ENCODE data around the gene ASXL2.

The ASXL2 gene

GRCh38 chr2:25804338-25804737 lies 73.9 kb downstream of the ASXL2 start:
- no peak for DNase-seq (ENCODE audit: low read depth in 2 of 2)

DNA sequence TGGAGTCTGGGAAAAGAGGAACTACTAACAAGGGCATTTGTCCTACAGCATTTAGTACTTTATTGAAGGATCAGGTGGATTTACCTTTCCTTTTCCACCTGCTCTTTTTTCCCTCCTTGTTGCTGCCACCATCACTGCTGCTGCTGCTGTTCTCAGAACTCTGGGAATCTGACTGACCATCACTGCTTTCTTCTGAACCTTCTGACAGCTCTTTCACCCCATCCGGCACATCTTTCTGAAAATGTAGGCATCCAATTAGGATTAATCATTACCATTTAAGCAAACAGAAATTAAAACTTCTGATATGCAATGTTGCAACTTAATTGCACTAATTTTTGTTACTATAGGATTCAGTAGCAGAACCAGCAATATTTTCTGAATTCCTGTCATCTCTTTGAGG lies 79.0 kb downstream of the ASXL2 start:
- DNase-seq (ENCODE audit: low read depth in 2 of 2): no peak

- no peak for DNase-seq (ENCODE audit: low read depth in 2 of 2)
Measured at GRCh38 chr2:25797620-25798488, 80.4 kb downstream of the ASXL2 start.

DNA sequence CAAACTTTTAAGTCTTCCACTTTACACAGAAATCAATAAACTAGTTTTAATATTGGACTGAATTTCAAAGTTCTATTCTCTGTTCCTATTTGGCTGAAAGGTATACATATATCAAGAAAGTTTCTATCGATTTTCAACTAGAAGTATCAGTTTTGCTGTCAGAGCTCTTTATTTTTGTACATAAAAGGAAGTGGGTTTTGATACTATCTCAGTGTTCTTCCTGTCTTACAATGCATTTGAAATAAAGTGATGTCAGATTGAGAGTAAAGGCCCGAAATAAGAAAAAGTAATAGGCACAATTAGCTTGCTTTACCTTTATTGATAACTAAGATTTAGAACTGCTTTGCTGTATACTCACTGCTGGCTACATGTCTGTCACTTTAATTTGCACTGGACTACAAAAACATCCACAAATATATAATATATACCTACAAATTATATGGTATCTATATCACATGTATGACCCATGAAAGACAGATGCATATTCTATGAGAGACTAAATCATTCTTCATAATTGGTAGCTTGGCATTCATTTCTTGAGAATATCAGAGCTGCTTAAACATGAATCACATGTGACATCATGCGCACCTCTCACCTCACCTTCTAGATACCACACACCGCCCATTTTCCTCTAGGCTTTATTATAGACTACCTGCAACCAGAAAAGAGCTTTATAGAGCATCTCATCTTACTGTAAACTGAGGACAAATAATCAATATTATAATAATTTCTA lies 83.6 kb downstream of the ASXL2 start:
- DNase-seq (ENCODE audit: low read depth in 2 of 2): no peak

DNA sequence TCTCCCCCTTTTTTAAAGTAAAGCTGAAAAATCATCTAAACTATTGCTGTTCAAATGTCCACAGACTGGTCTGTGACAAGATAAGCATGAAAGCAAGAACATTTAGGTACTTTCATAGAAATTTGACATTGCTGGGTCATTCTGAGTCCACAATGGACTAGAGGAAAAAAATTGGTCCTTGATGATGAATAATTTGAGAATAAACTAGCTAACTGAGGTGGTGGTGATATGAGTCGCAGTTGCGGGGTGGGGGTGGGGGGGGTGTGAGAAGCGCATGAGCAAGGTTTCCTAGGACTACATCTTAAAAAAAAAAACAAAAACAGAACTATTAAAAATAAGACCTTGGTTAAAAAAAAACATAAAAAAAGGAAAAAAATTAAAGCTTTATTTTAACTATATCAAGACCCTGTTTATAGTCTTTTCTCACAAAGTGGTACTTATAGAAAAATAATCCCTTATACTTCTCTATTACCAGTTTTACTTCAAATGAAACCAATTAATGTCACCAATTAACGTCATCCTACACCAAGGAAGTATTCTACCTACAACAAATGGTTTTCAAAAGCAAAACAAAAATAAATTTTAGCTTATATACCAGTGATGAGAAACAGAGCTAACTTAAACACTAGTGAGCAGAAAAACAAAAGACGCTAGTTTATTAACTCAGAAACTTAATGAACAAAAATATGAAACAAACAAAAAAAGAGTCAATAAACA lies 88.1 kb downstream of the ASXL2 start:
- DNase-seq (ENCODE audit: low read depth in 2 of 2): no peak

DNA sequence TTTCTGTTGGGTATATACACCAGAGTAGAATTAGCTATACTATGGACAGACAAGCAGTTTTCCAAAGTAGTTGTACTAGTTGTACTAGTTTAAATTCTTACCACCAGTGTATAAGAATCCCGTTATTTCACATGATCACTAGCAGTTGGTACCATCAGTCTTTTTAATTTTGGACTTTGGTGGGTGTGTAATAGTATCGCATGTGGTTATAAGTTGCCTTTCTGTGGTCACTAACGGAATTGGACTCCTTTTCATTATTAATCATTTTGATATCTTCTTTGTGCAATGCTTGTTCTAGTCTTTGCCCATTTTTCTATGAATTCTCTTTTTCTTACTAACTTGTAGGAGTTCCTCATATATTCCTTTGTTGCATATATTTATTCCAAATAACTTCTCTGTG lies 89.8 kb downstream of the ASXL2 start:
- DNase-seq (ENCODE audit: low read depth in 2 of 2): no peak

DNA sequence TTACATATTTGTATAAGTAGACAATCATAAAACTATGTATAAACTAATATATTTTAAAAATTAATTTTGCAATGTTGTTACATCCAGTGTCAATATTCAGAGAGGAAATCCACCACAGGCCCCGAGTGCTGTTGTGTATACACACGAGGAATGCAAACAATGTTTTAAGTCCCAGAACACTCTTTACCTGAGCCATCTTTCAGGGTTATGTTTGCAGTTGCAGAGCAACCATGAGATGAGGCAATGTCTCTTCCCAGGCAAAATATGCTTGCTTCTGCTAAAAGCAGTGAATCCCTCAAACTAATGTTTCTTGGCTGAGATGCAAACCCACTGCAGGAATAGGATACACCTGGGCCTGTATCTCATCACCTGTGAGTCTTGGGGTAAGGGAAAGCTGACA lies 91.3 kb downstream of the ASXL2 start:
- DNase-seq (ENCODE audit: low read depth in 2 of 2): no peak

DNA sequence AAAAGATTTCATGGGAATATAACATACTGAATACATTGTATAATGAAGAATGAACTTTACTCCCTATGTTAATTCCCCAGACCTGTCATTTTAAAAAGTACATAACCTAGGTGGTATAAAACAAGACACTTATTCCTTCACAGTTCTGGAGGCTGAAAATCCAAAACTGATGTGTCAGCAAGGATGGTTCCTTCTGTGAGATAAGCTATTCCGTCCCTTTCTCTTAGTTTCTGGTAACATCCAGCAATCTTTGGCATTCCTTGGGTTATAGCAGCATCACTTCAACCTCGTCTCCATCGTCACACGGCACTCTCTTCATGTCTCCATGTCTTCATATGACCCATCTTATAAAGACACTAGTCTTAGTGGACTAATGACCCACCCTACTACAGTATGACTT lies 93.9 kb downstream of the ASXL2 start:
- no peak for DNase-seq (ENCODE audit: low read depth in 2 of 2)

DNA sequence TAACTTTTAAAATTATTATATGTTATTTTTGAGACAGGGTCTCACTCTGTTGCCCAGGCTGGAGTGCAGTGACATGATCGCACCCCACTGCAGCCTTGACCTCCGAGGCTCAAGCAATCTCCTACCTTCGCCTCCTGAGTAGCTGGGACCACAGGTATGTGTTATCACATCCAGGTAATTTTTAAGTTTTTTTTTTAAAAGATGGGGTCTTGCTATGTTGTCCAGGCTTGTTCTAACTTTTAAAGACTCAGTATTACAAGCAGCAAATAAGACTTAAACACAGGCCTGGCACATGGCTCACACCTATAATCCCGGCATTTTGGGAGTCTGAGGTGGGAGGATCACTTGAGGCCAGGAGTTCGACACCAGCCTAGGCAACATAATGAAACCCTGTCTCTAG lies 101.2 kb downstream of the ASXL2 start:
- no peak for DNase-seq (ENCODE audit: low read depth in 2 of 2)

DNA sequence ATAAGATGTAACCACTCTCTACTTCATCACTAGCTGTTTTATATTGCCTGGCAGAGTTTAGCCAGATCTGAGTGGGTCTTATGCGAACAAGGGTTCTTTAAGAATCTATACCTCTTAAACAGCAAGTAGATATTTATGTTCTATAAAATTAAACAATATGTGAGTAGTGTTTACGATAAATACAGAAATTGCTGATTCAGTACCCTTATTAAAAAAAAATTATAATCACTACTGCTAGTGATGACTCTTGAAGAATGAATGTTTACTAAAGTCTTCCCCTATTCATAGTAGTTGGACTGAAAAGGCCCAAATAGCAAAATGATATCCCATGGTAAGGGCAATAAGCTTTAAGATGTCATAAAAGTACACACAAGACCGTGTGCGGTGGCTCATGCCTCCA lies 106.2 kb downstream of the ASXL2 start:
- DNase-seq (ENCODE audit: low read depth in 2 of 2): no peak

GRCh38 chr2:25763575-25763974 lies 114.7 kb downstream of the ASXL2 start:
- no peak for DNase-seq (ENCODE audit: low read depth in 2 of 2)

GRCh38 chr2:25760297-25760696 lies 118.0 kb downstream of the ASXL2 start:
- DNase-seq (ENCODE audit: low read depth in 2 of 2): no peak

- DNase-seq (ENCODE audit: low read depth in 2 of 2): no peak
Measured at GRCh38 chr2:25758348-25758747, 119.9 kb downstream of the ASXL2 start.

DNA sequence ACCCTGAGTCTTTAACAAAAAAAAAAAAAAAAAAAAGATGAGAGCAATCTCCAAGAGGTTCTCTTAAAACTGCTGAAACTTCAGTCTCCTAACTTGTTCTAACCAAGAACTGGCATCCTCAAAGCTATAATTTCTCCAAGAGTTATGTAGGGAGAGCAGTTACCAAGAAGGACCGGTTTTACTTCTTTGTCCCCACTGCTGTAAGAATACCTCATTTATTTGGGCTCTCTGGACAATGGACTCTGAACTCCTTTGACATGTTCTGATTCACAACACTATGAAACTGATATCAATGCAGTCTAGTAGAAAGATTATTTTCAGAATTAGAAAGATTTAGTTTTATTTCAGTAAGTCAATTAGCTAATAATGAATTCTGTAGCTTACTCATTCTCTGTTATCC lies 120.4 kb downstream of the ASXL2 start:
- no peak for DNase-seq (ENCODE audit: low read depth in 2 of 2)

GRCh38 chr2:25756536-25756935 lies 121.8 kb downstream of the ASXL2 start:
- no peak for DNase-seq (ENCODE audit: low read depth in 2 of 2)

GRCh38 chr2:25749676-25750075 lies 128.6 kb downstream of the ASXL2 start:
- no peak for DNase-seq (ENCODE audit: low read depth in 2 of 2)

DNA sequence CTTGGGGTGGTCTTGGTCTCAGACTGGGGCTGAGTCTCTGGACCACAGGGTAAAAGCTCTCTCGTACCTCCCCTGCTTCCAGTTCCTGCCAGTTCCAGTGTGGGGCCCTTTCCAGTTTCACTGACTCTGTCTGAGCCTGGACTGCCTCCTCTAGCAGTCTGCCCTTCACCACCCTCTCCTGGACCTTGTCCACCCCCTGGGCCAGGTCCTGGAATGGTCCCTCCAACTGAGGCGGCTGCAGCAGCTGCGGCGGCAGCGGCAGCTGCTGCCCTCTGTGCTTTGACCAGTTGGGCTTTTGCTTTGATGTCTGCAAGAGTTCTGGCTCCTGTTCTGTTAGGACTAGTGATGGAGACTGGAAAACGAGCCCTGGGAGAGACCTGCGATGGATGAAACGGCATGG lies 134.2 kb downstream of the ASXL2 start:
- no peak for DNase-seq (ENCODE audit: low read depth in 2 of 2)

DNA sequence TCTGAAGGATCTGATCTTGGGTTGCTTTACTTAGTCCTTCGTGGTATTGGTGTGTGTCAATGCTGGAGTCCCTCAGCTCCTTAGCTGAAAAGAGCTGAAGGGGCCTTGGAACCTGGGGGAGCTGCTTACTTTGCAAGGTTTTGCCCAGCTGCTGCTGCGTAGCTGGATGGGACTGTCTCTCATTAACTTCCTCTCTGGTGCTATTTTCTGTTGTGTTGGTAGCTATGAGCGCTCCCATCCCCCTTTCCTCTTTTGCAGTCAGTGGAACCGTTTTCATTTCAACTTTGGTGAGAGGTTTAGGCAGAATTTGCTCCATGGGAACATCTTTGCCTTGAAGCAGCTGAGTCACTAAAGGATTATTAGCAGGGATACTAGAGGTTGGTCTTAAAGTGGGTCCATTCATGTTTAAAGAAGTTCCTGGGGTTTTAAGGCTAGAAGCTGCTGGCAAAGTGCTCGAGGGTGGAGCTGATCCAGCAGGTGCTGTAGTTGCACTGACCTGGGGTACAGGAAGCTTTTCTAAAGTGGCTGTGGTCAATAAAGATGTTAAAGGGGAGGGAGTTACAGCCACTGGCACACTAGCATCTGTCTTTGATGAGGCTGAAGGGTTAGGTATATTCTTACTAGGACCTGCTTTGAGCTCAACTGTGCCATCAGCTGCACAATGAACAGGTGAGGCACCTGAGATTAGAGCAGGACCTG lies 135.0 kb downstream of the ASXL2 start:
- no peak for DNase-seq (ENCODE audit: low read depth in 2 of 2)

DNA sequence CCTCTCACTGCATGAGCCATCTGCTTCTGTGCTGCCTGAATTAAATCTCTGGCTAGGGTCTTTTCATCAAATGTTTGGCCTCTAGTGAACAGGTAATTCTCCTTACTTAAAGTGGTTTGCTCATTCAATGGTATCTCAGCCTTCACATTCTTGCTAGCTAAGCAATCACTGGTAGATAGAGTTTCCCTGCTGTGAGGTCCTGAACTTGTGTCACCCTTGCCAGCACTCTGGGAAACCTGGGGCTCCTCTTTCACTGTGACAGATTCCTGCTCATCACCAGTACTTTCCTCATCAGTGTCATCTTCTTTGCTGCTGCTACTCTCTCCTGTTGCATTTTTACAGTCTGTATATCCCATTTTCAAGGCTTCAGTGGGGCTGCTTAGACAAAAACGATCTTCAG lies 135.8 kb downstream of the ASXL2 start:
- DNase-seq (ENCODE audit: low read depth in 2 of 2): no peak

DNA sequence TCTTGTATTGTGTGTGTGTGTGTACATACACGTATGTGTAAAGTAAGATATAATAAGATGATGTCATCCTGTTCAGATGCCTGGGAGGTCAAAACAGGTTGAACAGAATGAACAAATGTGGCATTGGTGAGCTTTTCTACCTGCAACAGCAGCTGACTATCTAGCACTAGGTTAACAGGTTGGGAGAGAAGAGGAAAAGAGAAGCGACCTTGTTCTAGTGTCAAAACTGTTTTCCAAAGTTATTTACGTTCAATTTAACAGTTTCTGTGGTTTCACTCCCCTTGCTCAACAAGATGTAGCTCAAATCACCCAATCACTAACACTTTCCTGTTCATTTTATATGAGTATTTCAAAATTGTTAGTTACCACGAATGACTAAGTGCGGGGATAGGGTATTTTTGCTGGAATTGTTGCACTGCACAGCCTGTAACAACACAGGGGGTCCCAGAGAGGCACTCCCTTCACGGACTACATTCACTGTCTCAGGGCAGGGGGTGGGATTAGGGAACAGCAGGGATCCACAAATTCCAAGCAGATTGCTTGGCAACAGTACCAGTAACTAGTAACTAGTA lies 137.4 kb downstream of the ASXL2 start:
- no peak for DNase-seq (ENCODE audit: low read depth in 2 of 2)
